ENCODE results near the gene VPS13D. TPM values are rescaled to one million over a fixed set of nuclear protein-coding genes. Genes with fewer than 3 reads are reported as not detected.

VPS13D gene
- total and polyA plus RNA-seq, 2 donors from 2014 or later = 19.4 to 75.8 TPM

- DNase-seq (peak in 2 of 5 donors; percentile 49 to 80), FAIRE-seq (no peak)
- no peak for TF ChIP-seq CTCF (IDR thresholded peaks at IDR 0.05; ENCODE audit: borderline replicate concordance, extremely low read depth, insufficient read depth)
- Histone ChIP-seq H3K4me3 (ENCODE audit: low read length in 3 of 3) (no peak overlapping the region), H3K27ac (ENCODE audit: low read depth in 2 of 2, low read length in 2 of 2) (no peak overlapping the region), H3K9ac (ENCODE audit: low read length in 3 of 3) (no peak overlapping the region), H3K36me3 (ENCODE audit: control insufficient read depth in 2 of 3, insufficient read depth in 3 of 3, low read length in 3 of 3) (peaks cover 2 to 36% (median 31%) of the 10 kb centered on the region in 3 donors), H3K4me1 (ENCODE audit: control insufficient read depth in 2 of 3, insufficient read depth in 2 of 3, low read depth in 1 of 3, low read length in 3 of 3) (no peaks in the 10 kb centered on the region), H3K9me3 (ENCODE audit: control insufficient read depth in 2 of 3, insufficient read depth in 1 of 3, low read length in 3 of 3) (no peaks in the 10 kb centered on the region), H3K27me3 (ENCODE audit: control insufficient read depth, insufficient read depth, low read length) (no peaks in the 10 kb centered on the region)
- intact Hi-C loops (cut with DNase I) = no loop called here
Measured at GRCh38 chr1:12269351-12269750, 39.5 kb downstream of the VPS13D start.

DNA sequence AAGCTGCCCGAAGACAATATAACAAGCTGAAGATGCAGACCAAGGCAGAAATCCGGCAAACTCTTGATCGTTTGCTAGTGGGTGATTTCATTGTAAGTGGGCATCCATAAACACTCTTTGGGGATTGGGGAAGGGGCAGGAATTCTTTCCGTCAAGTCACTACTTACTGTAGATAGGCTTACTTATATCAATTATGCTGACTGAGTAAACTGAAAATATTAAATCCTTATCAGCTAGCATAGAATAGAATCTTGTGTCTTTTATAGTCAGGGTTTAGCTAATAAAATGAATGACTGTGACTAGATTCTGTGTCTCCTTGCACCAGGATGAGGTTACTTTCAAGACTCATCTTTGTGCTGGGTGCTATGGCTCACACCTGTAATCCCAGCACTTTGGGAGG, 41.2 kb downstream of the VPS13D start:
- Histone ChIP-seq H3K4me3 (ENCODE audit: low read length in 3 of 3) (no peak overlapping the region), H3K9me3 (ENCODE audit: control insufficient read depth in 2 of 3, insufficient read depth in 1 of 3, low read length in 3 of 3) (no peaks in the 10 kb centered on the region), H3K27me3 (ENCODE audit: control insufficient read depth, insufficient read depth, low read length) (no peaks in the 10 kb centered on the region), H3K9ac (ENCODE audit: low read length in 3 of 3) (no peak overlapping the region), H3K27ac (ENCODE audit: low read depth in 2 of 2, low read length in 2 of 2) (no peak overlapping the region), H3K4me1 (ENCODE audit: control insufficient read depth in 2 of 3, insufficient read depth in 2 of 3, low read depth in 1 of 3, low read length in 3 of 3) (no peaks in the 10 kb centered on the region), H3K36me3 (ENCODE audit: control insufficient read depth in 2 of 3, insufficient read depth in 3 of 3, low read length in 3 of 3) (peaks cover 2 to 30% (median 30%) of the 10 kb centered on the region in 3 donors)
- intact Hi-C loops (cut with DNase I) = no loop called here
- no peak for DNase-seq
- no peak for FAIRE-seq
- TF ChIP-seq CTCF (IDR thresholded peaks at IDR 0.05; ENCODE audit: borderline replicate concordance, extremely low read depth, insufficient read depth) = no peak

DNA sequence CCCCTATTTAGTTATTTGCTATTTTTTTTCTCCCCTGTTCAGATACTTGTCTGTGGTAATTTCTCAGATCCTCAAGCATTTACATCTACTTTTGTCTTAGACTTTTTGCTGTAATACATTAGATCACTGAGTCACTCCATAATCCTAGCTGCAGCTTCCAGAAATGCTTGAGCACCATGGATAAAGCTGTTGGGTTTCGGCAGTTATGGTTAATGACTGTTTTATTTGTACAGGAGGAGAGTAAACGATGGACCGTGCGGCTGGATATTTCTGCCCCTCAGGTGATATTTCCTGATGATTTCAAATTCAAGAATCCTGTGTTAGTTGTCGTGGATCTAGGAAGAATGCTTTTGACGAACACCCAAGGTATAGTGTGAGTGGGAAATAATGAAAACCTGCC, 42.9 kb downstream of the VPS13D start:
- intact Hi-C loops (cut with DNase I) = no loop called here
- no peak for TF ChIP-seq CTCF (IDR thresholded peaks at IDR 0.05; ENCODE audit: borderline replicate concordance, extremely low read depth, insufficient read depth)
- FAIRE-seq = no peak
- Histone ChIP-seq H3K27me3 (ENCODE audit: control insufficient read depth, insufficient read depth, low read length) (no peaks in the 10 kb centered on the region), H3K9me3 (ENCODE audit: control insufficient read depth in 2 of 3, insufficient read depth in 1 of 3, low read length in 3 of 3) (no peaks in the 10 kb centered on the region), H3K36me3 (ENCODE audit: control insufficient read depth in 2 of 3, insufficient read depth in 3 of 3, low read length in 3 of 3) (peaks cover 8 to 38% (median 32%) of the 10 kb centered on the region in 3 donors), H3K27ac (ENCODE audit: low read depth in 2 of 2, low read length in 2 of 2) (no peak overlapping the region), H3K4me3 (ENCODE audit: low read length in 3 of 3) (no peak overlapping the region), H3K9ac (ENCODE audit: low read length in 3 of 3) (no peak overlapping the region), H3K4me1 (ENCODE audit: control insufficient read depth in 2 of 3, insufficient read depth in 2 of 3, low read depth in 1 of 3, low read length in 3 of 3) (no peaks in the 10 kb centered on the region)
- DNase-seq = no peak

DNA sequence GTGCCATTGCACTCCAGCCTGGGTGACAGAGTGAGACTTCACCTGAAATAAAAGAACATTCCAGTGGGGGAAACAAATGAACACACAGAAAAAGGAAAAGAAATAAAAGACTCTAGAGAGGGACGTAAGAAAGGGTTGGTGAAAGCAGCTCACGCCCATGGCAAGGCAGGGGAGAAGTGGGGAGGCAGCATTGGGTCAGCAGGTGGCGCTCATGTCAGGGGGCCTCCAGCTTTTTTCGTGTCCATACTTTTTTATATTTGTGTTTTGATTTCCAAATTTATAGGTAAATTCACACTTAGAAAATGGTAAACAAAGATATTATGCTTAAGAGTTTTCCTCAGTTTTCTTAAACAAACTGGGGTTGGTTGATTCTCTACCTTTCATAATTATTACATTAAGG, 45.5 kb downstream of the VPS13D start:
- peak in 4 of 5 donors; percentile 10 to 40 (median 20) for DNase-seq
- Histone ChIP-seq H3K27ac (ENCODE audit: low read depth in 2 of 2, low read length in 2 of 2) (no peak overlapping the region), H3K9ac (ENCODE audit: low read length in 3 of 3) (no peak overlapping the region), H3K36me3 (ENCODE audit: control insufficient read depth in 2 of 3, insufficient read depth in 3 of 3, low read length in 3 of 3) (peaks cover 8 to 46% (median 31%) of the 10 kb centered on the region in 3 donors), H3K9me3 (ENCODE audit: control insufficient read depth in 2 of 3, insufficient read depth in 1 of 3, low read length in 3 of 3) (no peaks in the 10 kb centered on the region), H3K4me1 (ENCODE audit: control insufficient read depth in 2 of 3, insufficient read depth in 2 of 3, low read depth in 1 of 3, low read length in 3 of 3) (no peaks in the 10 kb centered on the region), H3K4me3 (ENCODE audit: low read length in 3 of 3) (no peak overlapping the region), H3K27me3 (ENCODE audit: control insufficient read depth, insufficient read depth, low read length) (no peaks in the 10 kb centered on the region)
- no peak for FAIRE-seq
- intact Hi-C loops (cut with DNase I) = no loop called here
- TF ChIP-seq CTCF (IDR thresholded peaks at IDR 0.05; ENCODE audit: borderline replicate concordance, extremely low read depth, insufficient read depth) = peak; percentile 45

All from kidney (tissue), 14 donors.